Stimulated activated CD4-positive, alpha-beta T cell treated with anti-CD3 and anti-CD28 coated beads, Interleukin-4, amount 100 ng/mL, for 48 hours (primary cell): ENCODE results near the gene MRPS18B.

ENCODE experiments used
- DNase-seq, 2 donors: peaks; one replicate each; pipeline ENCODE4 v3.0.0-alpha.2; 2020; ENCODE audit warnings: low read depth in 2 of 2

The MRPS18B gene

GRCh38 chr6:30603961-30604360 lies 13.7 kb upstream of the MRPS18B start:
- no peak for DNase-seq

GRCh38 chr6:30610065-30610464 lies 7.6 kb upstream of the MRPS18B start:
- DNase-seq = no peak

DNA sequence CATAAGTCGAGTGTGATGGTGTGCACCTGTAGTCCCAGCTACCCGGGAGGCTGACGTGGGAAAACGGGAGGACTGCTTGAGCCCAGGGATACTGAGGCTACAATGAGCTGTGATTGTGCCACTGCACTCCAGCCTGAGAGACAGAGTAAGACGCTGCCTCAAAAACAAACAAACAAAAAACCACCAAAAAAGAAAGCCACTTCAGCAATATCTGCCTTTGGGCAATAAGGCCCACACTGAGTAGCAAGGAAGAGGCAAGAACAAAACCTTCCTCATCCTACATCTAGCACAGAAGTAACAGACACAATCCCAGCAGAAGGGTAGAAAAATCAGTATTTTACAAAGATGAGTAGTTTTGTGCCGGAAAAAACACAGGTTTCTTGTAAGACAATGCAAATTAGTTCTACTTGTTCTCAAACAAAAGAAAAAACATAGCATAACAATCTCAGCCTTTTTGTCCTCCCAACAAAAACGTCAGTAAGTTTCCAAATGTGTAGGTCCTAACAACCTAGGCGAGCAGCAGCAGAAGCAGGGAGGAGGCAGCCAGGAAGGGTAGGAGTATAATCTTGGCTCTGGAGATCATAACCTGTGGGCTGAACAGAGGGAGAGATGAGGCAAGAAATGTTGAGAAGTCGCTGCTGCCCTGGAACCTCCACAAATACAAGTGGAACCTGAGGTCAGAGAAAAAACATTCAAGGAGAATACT lies 6.3 kb upstream of the MRPS18B start:
- DNase-seq = no peak

- no peak for DNase-seq
Measured at GRCh38 chr6:30611856-30612194, 5.8 kb upstream of the MRPS18B start.

- no peak for DNase-seq
Measured at GRCh38 chr6:30612213-30612612, 5.4 kb upstream of the MRPS18B start.

GRCh38 chr6:30612687-30613248 lies 4.9 kb upstream of the MRPS18B start:
- DNase-seq = no peak

GRCh38 chr6:30613251-30614043 lies 4.2 kb upstream of the MRPS18B start:
- no peak for DNase-seq

- DNase-seq = no peak
Measured at GRCh38 chr6:30614044-30614842, 3.4 kb upstream of the MRPS18B start.

- DNase-seq = peak; percentile 53 to 81
Measured at GRCh38 chr6:30614843-30615218, 2.8 kb upstream of the MRPS18B start.

- DNase-seq = peak in 1 of 2 donors; percentile 23
Measured at GRCh38 chr6:30615219-30615957, 2.3 kb upstream of the MRPS18B start.

DNA sequence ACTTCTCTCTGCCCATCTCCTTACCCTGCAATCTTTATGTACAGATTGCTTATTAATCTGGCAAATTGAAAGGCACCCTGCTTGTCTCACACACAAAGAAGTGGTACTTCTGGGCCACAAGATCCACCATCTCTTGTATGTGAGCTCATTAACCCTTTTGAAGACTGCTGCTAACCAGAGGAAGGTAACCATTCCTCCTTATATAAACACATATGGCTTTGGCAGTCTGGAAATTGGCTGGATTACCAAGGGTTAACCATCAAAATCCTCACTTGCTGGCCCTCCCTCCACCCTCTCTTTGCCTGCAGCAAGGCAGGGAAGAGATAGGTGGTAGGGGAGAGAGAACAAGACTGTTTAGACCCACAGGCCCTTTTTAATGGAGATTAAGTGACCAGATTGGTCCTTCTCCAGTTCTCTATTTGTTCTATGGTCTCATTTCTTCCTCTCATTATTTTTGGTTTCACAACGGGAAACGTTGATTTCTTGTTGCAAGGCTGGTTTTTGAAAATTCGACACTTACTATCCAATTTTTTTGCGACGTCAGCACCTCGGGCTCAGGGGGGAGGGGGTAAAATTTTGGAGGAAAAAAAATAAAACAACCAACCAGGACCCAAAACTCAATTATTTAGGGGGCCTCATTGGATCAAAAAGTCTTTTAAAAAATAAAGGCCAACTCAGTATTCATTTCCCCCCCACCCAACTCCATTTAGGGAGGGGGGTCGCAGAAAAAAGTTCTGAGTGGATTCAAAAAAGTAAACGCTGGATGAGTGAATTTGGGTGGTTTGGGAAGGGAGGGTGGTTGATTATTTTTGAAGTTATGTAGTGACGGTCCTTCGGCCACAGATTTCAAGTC lies 1.5 kb upstream of the MRPS18B start:
- no peak for DNase-seq

DNA sequence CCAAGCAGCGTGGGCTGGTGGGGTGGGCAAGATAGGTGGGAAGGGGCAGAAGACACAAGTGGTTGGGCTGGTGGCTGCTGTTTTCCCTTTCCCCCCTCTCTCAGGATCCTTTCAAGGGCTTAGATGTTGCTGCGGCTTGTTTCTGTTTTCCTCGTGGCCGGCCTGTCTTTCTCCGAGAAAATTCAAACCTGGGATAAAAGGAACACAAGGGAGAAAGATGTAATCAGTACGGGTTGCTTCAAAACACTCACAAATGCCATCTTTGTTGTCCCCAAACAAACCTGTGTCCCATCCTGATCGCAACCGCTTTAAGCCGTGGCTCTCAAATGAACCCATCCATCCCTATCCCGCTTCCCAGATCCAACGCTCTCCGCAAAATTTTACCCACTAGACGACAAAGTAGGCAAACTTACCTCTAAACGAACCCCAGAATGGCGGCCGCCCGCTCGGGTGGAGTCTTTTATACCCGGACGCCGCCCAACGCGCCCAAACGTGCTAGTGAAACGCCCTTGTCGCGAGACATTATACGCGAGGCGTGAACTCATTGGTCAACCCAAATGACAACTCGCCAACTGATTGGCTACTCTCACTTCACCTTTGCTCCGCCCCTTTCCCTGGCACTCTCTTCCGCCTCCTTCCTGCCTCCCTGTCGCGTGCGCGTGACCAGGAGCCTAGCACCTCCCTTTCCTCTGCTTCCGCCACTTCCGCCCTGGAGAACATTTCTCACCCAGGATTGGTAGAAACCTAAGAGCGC lies 652 bp upstream of the MRPS18B start, which contains the start of gene PPP1R10:
Gene PPP1R10 (minus strand): TSS at position 433 of the 754 bp plus-strand sequence. CDS start 7,299 bp downstream, outside the sequence.
- DNase-seq = peak; percentile 91 to 97

GRCh38 chr6:30618270-30618797 lies 694 bp downstream of the MRPS18B start:
- no peak for DNase-seq

DNA sequence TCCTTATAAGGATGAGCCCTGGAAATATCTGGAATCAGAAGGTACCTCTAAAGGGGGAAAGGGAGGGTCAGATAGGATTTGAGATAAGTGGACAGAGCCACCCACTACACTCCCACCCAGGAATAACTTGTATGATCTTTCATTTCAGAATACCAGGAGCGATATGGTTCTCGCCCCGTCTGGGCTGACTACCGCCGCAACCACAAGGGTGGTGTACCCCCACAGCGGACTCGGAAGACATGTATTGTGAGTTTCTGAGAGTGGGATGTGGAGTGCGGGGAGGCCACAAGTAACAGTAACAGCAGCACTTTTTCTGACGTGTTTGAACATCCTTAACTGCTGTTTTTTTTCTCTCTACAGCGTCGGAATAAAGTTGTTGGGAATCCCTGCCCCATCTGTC lies 1.9 kb downstream of the MRPS18B start:
- DNase-seq = no peak

- DNase-seq = no peak
Measured at GRCh38 chr6:30625511-30625910, 7.9 kb downstream of the MRPS18B start.

DNA sequence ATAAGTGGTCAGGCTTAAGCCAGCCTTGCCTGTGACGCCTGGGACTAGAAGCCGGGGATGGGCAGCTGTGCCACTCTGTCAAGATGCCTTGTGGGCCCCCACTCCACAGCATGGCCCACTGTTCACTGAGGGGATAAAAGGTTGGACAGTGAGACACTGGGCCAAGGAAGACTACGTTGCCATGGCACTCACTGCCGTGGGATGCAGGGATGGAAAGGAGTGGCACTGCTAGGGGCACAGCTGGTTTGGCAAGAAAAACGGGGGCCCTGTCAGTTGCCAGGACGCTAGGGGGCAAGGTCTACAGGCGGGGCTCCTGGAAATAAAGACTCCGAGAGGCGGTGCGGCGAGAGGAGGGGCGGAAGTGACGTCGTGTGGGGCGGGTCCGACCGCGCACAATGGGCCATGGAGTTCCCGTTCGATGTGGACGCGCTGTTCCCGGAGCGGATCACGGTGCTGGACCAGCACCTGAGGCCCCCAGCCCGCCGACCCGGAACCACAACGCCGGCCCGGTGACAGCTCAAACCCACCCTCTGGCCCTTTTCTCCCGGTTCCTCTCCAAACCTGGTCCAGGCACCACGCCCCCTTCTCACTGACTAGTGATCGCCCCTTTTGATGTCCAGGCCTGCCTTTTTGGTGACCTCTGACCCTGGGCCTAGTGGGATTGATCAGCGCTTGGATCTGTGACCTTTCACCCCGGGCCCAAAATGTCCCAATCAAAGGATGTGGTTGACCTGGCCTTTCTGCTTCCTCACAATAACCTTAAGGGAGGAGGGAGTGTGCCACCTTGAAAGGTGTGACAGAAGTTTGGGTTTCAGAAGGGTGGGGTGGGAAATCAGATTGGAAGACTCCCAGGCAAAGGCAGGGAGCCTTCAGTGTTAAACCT lies 9.1 kb downstream of the MRPS18B start, which contains the start of gene ATAT1:
Gene ATAT1 (plus strand): TSS at position 391 of the 883 bp plus-strand sequence.
- peak; percentile 75 to 81 for DNase-seq

GRCh38 chr6:30635834-30636233 lies 18.2 kb downstream of the MRPS18B start:
- DNase-seq = no peak

GRCh38 chr6:30640481-30640880 lies 22.8 kb downstream of the MRPS18B start:
- DNase-seq = no peak
